HG03457 (cell line): Measurements from ENCODE around the gene SIGLEC6.

ENCODE experiments used
- ATAC-seq: cut with Tn5 transposase; IDR thresholded peaks from one replicate; pipeline ENCODE4 v1.9.1; 2021; ENCODE audit warnings: moderate number of reproducible peaks; ENCODE audit not compliant: unreplicated experiment

SIGLEC6 gene

DNA sequence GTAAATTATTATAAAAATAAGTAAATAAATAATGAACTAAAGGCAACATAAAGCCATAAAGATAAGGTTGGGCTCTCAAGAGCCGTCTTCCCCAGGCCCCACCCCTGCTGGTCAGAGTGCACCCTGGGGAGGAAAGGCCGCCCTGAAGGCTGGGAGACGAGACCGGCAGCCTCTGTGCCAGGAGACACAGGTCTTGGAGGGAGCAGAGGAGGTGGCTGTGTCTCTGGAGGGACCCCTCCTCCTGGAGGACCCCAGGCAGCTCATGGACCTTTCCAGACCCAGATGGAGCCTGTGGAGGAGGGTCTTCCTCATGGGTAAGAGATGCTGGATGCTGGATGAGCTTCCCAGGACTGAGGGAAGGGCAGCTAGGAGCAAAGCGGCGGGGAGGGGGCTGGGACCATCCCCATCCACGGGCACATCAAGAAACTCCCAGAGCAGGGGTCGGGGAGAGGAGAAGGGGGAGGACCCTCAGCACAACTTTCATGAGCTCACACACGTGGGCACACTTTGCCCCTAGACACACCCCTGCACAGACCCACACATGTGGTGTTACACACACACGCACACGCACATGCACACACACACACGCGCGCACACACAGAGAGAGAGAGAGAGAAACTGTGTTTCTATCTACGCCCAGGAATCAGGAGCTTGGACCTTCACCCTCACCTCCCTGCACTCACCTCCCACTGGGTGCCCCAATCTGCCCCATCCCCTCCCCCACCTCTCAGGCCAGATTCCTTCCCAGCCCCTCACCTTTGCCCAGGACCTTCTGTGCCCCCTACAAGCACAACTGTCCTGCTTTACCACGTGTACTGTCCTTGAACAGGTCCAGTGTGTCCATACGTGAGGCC lies 52.9 kb downstream of the SIGLEC6 start, which contains the start of gene CEACAM18:
CEACAM18 (plus strand) TSS at position 159 of the 854 bp plus-strand sequence.
- ATAC-seq = no peak

DNA sequence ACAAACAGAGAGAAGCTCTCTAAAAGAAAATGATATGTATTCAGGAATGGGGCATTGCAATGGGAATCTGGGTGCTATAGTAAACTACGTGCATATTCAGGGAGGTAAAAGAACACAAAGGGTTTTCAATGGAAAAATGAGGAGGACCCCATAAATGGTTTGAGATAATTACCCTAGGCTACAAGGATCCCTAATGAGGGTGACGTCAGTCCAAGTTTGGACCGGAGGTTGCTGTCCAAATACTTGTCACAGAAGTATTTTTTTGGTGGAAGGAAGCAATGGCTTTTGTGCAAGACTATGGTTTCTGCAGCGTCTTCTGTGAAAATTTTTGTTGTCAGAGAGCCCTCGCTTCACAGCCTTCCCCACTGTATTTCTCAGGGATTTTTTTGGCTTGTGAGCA lies 54.1 kb downstream of the SIGLEC6 start:
- ATAC-seq = no peak

DNA sequence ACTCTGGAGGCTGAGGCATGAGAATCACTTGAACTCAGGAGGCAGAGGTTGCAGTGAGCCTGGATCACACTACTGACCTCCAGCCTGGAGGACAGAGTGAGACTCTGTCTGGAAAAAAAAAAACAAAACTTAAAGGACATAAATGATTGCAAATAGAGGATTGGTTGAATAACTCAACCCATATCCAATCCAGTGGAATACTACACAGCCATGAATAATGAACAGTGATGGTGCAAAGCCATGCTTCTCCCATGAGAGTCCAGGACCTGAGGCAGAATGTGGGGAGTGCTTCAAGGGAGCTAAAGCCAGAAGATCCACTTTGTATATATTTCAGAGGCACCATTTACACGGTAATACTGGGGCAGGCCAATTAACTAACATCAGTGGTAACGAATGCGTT lies 55.3 kb downstream of the SIGLEC6 start:
- no peak for ATAC-seq

DNA sequence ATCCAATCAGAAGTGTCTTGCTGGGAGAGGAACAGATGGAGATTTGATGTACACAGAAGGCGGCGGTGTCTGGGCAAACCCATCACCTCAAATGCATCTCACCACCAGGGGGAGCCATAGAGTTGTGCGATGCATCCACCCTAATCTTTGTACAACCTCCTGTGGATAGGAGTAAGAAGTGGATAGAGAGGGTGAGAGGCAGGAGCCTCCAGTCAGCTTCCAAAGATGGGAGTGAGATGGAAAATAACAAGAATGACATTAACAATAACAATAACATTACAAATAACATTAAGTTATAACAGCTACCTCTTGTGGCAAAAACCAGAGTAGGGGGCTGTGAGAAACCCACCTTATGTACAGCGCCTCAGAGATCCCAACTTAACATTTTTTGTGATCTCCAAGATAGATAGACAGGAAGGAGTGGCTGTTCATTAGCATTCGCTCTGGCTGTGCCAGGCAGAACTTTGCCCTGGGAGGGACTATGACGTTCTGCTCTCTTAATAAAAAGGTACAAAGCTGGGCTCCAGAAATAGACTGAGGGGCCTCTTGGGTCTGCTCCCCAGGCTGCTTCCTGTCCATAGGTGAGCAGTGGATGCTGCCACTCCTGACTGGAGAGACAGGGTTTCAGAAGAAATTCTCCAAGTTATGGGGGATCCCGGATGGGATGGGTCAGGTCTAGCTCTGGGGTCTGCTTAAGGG lies 58.3 kb downstream of the SIGLEC6 start:
- ATAC-seq = no peak

DNA sequence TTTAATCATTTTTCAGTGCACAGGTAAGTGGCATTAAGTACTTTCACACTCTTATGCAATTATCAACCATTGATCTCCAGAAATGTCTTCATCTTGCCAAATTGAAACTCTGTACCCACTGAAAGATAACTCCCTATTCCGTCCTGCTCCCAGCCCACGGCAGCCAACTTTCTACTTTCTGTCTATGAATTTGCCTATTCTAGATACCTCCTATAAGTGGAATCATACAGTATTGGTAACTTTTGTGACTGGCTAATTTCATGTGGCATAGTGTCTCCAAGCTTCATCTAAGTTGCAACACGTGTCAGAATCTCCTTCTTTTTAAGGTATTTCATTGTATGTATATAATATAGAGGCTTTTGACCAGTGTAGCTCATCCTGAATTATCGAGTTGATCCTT lies 58.9 kb downstream of the SIGLEC6 start:
- no peak for ATAC-seq

DNA sequence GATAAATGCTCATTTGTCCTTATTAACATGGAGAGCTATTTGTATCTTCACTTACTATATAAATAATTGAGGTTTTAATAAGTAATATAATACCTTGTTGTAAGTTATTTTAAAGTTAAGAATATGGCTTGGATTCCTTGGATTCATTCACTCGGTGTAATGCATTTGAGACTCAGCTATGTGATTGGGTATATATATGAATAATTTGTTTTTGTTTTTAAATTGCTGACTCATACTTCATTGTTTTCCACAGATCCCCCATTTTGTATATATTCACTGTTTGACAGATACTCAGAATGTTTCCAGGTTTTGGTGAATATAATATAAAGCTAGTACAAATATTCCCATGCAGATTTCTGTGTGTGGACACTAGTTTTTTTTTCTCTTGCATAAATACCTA lies 59.9 kb downstream of the SIGLEC6 start:
- no peak for ATAC-seq

DNA sequence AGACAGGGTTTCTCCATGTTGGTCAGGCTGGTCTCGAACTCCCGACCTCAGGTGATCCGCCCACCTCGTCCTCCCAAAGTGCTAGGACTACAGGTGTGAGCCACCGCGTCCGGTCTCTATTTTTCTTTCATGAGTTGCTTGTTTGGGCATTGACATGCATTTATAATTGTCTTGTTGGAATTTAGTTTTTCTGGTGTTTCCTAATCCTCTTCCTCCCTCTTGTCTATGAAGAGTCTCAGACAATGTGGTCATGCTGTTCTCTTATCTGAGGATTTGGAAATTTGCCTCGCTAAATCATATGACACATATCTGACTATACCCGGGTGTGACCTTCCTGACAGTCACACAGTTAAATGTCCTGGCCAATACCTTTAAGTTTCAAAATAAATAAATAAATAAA lies 60.5 kb downstream of the SIGLEC6 start:
- ATAC-seq = no peak

- no peak for ATAC-seq
Measured at GRCh38 chr19:51469629-51470028, 61.8 kb downstream of the SIGLEC6 start.

DNA sequence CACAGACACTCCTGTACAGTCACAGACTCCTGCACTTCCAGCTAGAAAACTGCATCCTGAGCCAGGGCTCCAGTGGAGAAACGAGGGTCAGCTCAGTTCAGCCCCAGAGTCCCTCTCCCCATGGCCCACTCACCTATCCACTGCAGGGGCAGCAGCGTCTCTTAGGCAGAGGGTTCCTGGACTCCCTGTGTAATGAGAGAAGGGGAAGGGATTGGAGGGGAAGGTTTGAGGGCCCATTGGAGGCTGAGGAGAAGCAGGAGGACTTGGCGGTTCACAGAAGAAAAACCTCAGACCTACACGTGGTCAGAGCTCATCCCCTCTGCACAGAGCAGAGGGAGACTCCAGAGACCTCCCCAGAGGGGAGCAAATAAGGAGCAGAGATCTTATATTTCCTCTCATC lies 62.3 kb downstream of the SIGLEC6 start:
- ATAC-seq = no peak

DNA sequence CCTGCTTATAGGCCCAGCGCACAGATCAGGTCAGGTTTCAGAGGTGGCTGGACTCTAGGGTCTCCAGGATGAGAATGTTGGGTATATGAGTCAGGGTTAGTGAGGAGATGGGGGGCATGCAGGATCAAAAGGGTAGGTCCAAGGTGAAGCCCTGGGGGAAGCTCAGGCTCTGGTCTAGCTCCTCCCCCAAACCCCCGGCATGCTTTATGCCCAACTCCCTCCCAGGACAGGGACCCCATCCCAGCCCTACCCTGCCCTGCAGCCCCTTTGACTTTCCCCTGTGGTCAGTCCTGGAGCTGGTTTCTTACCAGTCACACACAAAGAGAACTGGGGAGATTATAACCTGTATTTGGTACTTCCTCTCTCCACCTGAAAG lies 62.9 kb downstream of the SIGLEC6 start:
- ATAC-seq = no peak

DNA sequence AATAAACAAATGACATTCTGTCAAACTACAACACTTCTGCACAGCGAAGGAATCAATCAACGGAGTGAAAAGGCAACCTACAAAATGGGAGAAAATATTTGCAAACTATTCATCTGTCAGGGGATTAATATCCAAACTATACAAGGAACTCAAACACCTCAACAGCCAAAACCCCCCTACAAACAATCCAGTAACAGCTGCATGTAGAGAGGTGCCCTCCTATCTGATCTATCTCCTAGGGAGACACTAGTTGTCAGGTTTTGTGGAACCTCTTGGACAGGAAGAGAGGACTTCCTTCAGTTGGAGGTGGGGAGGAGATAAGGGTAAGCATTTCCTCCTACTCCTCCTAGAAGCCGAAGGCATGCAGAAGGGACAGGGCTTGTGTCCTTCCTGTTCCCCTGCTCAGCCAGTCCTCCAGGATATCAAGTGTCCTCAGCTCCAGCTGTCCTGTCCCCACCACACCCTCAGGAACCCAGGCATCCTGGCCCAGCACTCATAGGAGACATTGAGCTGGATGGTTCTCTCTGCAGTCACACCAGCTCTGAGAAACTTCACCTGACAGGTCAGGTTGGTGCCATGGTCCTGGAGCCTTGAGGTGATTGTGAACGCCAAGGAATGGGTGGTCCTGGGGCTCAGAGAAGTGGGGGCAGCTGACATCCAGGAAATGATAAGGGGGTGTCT lies 63.5 kb downstream of the SIGLEC6 start:
- no peak for ATAC-seq
